GM19463 (cell line): ENCODE data around the gene CHD6.

Experiments
- ATAC-seq: cut with Tn5 transposase; IDR thresholded peaks from one replicate; pipeline ENCODE4 v1.9.1; 2021; ENCODE audit warnings: mild to moderate bottlenecking, moderate library complexity; ENCODE audit not compliant: unreplicated experiment

The CHD6 gene

DNA sequence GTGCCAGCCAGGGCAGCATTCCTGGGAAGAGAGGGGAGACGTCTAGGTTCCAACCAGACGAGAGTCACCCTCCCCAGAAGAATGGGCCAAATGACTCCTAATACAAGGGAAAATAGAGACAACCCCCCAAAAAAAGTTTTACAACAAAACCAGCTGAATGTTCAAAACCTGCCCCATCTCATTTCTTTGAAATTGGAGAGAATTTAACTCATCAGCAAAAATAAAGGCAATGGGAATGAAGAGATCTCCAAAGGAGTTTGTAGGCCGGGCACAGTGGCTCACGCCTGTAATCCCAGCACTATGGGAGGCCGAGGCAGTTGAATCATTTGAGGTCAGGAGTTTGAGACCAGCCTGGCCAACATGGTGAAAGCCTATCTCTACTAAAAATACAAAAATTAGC lies 241.8 kb downstream of the CHD6 start:
- no peak for ATAC-seq

GRCh38 chr20:41375846-41376245 lies 242.3 kb downstream of the CHD6 start:
- ATAC-seq: no peak

DNA sequence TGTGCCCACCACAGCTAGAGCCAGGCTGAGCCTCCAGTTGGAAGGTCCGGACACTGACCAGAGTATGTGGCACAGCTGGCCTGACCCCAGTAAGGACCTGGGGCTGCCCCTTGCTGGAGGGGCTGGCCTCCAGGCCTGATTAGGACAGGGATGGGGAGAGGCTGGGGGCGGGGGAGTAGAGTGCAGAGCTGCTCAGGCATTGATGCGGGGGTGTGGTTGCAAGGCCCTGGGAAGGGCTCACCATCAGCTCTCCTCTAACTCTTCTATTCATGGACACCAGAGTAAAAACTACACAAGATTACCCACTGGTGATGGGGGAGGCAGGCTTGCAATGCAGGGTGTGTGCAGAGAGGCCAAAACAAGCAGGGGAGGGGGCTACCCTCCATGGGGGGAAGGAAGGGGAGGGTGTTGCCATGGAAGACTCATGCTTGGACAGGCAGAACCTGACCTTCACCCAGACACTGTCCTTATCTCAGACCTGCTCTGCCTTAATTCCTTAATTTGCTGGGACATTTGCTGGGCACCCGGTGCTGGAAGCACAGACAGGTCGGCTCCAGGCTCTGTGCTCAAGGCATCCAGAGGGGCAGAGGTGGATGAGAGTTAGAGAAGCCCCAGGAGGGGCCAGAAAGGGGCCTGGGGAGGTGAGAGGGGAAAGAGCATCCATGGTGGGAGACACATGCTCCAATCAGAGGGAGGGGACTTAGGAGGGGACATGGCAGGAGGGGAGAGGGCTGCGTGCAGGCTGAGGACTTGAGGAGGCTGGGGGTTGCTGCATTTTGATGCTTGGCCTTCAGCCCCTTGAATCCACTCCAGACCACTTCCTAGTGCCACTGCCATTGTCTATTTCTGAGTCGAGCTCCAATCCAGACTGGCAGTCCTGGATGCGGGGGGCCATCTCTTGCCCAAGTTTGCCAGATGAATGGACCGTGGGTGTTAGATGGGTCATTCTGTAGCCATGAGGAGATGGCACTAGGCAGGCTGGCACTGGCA lies 244.0 kb downstream of the CHD6 start:
- ATAC-seq: no peak

- ATAC-seq: no peak
These were observed 244.9 kb downstream of the CHD6 start for GRCh38 chr20:41373251-41373783.

DNA sequence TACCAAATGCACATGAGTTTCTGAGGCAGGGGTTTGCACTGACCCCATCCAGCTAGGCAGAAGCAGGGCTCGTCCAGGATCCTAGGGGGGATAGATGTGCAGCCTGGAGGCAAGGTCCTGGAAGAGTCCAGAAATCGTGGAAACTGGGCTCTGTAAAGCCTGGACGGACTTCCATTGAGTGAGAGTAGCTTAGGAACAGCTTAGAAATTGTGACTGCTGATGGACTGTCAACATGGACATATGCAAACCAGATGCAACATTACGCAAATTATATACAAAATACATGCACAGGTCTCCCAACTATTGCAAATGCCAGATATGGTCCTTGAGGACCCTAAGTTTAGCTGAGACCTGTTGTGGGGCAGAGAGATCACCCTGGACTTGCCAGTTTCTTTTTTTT lies 246.8 kb downstream of the CHD6 start:
- ATAC-seq: no peak

DNA sequence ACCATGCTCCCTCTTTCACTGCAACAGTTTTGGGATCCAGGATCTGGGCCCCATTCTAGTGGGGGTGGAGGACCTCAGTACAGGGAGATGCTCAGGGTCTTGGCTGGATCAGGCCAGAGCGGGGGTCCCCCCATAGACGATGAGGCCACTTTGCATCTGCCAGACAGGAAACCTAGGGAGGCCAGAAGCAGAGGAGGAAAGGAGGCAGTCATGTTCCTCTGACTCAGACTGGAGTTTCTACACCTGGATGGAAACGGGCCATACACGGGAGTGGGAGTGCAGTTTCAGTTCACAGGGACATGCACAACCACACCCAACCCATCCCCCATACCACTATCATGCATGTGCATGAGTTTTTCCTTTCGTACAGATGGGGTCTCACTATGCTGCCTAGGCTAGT lies 248.0 kb downstream of the CHD6 start:
- ATAC-seq: no peak

DNA sequence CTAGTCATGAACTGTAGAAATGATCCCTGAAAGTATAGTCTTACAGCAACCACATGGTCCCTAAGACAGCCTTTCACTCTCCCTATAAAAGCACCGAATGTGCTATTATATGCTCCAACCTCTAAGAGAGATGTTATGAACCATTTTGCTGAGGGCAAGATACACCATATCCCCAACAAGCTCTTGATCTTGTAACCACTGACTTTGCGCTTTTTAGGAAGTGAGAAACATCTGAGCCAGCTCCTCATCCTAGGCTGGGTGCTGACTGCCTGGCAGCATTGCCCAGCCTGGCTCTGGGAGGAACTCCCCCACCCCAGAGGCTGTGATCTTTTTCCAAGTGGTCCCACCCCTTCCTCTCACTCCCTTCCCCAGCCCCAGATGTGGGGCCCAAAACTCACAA lies 248.5 kb downstream of the CHD6 start:
- no peak for ATAC-seq

- ATAC-seq: no peak
These were observed 250.2 kb downstream of the CHD6 start for GRCh38 chr20:41367956-41368355.

DNA sequence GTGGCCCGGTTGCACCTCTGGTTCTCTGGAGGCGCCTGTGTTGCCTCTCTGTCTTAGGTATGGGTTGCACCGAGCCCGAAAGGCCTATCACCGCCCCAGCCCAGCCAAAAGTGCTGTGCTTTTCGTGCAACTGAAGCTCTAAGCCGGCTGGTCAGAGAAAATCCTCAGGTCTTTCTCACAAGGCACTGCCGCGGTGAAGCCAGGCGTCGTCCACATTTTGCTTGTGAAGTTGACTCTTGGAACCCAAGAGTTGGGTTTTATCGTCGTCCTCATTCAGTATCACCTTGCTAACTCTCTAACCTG lies 250.8 kb downstream of the CHD6 start:
- no peak for ATAC-seq

DNA sequence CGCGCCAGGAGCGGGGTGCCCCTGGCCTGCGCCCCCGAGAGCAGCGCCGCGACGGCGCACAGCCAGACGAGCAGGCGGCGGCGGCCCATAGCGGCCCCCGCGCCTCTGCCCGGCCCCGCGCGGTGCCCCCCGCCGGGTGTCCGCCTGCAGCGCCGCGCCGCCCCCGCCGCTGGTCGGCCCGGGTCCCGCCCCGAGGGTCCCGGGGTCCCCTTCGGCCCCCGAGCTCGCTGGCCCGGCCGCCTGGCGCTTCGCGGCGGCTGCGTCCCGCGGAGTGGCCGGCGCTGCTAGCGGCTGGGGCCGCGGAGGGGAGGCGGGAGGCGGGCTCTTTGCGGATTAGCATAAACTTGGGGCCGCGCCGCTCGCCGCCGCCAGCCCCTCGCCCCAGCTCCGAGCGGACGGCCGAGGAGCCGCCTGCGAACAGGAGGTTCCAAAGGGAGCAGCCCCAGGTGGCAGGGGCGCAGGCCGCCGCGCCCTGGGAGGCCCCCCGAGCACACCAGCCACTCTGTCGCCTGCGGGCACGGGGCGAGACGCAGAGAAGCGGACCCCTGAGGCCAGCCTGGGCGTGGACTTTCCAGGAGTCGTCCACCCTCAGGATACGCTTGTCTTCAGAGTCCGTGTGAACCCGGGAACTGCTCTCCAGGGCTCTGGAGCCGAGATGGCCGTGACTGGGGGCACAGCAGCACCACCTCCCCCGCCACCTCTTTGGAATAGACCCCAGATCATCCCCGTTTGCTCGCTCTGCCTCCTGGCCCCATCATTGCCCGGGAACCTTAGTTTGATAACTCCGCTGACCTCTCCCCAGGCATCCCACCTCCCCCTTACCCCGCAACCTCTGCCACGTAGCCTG lies 251.4 kb downstream of the CHD6 start, which contains the start of gene EMILIN3:
Gene EMILIN3, minus strand, starts transcription at position 273 of the 847 bp plus-strand sequence. Its CDS starts 184 bp downstream, at position 89.
- ATAC-seq: no peak

- no peak for ATAC-seq
These were observed 252.2 kb downstream of the CHD6 start for GRCh38 chr20:41365777-41366545.

DNA sequence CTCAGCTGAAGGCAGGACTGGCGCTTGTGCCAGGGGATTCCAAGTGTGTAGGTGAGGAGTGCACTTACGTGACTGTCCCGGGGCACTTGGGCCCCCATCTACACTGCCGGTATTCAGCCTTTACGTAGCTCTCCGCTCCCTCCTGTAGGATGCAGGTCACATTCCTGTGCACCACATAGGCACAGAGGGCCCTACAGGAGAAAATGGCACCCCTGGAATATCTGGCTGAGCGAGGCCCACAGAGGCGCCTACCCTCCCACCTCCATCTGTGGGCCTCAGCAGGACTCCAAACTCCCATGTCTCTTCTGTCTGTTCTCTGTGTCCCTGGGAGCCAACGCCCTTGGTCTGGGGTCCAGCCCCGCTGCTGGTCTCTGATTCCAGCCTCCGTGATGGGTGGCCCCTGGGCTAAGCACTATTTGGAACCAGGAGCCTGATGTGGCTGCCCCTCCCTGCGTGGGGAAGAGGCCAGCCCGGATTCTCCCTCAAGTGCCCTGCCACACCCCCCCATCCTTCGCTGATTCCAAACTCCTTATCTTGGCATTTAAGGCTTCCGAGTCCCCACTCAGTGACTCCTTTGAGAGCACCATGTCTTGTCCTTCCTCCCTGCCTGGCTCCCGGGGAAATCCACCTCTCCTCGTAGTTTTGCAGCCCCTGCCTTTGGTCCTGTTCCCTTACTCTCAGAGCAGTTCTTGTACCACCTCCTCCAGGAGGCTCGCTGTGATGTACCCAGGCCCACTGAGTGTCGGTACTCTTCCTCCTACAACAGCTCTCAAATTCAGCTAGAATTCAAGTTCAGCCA lies 253.0 kb downstream of the CHD6 start:
- no peak for ATAC-seq

DNA sequence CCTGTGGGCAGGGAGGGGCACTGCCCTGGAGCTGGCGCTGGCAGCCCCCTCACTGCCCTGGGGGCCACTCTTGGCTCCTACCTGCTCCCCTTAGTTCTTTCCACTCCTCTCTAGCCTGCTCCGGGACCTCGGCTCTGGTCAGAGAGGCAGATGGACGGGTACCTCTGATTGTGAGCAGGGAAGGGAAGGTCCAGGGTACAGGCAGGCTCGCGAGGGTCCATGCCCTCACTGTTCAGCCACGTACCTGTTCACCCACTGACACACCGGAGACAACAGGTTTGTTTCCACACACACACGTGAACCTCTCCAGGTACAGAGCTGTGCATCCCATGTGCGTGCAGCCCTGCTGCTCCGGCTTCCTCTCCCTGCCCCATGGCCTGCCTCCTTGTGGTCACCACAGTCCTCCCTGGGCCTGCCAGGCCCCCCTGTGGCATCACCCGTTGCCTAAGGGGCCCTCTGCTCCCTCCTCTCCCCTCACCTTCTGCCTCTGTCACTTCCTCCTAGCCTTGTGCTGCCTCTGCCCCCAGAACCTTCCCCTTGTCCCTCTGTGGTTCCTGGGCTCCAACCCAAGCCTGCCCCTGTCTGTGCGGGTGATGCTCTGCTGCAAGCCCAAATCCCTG lies 253.8 kb downstream of the CHD6 start:
- no peak for ATAC-seq

DNA sequence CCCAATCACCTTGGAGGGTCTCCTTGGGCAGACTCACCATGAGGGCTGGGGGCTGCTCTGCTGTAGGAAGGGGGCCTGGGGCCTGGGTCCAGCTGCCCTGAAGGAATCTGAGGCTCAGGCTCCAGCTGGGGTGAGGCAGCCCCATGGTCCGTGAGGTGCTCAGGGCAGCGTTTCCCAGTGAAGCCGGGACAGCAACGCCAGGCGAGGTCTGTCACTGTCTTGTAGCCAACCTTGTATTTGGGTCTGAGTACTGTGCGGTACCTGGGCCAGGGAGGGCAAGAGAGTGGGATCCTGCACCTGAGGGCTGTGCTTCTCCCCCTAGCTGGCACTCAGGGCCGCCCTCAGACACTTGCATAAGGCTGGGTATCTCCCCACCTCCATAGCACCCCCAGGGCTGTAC lies 254.6 kb downstream of the CHD6 start:
- no peak for ATAC-seq

DNA sequence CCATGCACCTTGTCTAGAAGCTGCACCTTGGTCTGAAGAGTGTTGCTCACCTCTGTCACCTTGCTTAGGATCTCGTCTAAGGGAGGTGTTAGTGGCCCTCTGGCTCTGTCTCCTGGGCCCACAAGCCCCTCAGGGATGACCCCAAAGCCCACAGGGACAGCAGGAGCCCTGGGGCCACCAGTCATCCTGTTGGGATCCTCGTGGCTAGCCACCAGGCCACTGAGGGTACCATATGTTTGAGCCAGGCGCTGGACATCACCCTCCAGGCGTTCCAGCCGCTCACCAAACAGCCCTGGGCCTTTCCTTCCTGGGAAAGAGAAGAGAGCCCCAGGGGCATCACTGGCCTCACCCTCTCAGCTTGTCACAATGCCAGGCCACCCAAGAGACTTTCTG lies 255.4 kb downstream of the CHD6 start:
- no peak for ATAC-seq

DNA sequence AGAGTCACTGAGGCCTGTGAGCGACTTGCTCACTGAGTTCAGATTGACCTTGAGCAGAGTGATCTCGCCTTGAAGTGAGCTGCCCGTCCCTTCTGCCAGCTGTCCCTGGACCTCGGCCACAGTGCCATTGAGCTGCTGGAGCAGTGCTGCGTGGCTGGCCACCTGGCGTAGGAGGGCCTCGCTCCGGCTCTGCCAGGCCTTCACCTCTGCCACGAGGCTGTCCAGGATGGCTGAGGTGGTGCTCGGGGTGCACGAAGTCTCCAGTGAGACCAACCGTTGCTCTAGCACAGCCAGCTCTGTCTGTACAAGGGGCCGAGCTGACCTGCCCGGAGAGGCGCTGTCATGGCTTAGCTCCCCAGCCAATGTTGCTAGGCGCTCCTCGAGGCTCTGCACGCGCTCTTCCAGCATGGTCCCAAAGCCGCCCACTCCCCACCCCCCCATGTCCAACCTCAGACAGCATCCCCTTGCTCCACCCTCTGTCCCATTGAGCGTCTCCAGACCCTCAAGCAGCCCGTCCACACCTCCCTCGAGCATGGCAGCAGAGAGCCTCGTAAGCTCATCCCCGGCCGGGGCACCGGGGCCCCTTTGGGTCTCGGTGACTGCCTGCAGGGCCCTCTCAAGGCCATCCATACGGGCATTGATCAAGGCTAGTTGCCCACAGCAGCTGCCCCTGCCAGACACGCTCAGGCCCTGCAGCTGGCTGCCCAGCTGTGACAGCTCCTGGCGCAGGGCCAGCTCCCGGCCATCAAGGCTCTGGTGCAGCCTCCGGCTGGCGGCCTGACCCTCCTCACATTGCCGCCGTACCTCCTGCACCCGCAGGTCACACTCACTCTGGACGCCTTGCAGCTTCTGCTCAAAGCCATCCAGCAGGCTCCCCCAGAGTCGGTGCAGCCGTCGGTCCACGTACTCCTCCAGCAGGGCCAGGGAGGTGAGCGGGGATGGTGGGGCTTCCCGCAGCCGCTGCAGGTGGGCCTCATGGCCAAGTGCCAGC lies 256.1 kb downstream of the CHD6 start:
- ATAC-seq: no peak

- no peak for ATAC-seq
These were observed 257.1 kb downstream of the CHD6 start for GRCh38 chr20:41360831-41361756.
